HG02852 (cell line): ENCODE results near the gene ANKIB1.
A peak's percentile ranks its signal among the peaks of the same experiment; 100 is the strongest.
"Not testable (repeated sequence)": the region's sequence is repeated elsewhere in the genome, so short reads cannot be mapped to it uniquely, and the experiment has no call there.

Source experiments
- ATAC-seq: cut with Tn5 transposase; IDR thresholded peaks from one replicate; pipeline ENCODE4 v1.9.1; 2021; ENCODE audit warnings: mild to moderate bottlenecking, moderate library complexity; ENCODE audit not compliant: unreplicated experiment

ANKIB1 gene

DNA sequence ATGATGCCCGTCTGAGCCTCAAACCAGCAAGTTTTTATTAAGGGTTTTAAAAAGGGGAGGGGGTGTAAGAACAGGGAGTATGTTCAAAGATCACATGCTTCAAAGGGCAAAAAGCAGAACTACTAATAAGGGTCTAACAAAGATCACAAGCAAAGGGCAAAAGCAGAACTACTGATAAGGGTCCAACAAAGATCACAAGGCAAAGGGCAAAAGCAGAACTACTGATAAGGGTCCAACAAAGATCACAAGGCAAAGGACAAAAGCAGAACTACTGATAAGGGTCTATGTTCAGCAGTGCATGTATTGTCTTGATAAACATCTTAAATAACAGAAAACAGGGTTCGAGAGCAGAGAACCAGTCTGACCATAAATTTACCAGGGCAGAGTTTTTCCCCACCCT, 196.9 kb downstream of the ANKIB1 start:
- not testable (repeated sequence) for ATAC-seq

GRCh38 chr7:92446869-92447344, 201.1 kb downstream of the ANKIB1 start:
- no peak for ATAC-seq

- ATAC-seq = peak; percentile 89
These were observed 201.8 kb downstream of the ANKIB1 start, which contains the start of gene GATAD1 for GRCh38 chr7:92447345-92448204. Gene GATAD1, plus strand, starts transcription at chr7:92447482. Its CDS starts 248 bp downstream, at chr7:92447730.

- peak; percentile 32 for ATAC-seq
These were observed 202.5 kb downstream of the ANKIB1 start for GRCh38 chr7:92448205-92448747.
